ENCODE measurements around the gene MTA1.

Gene MTA1

GRCh38 chr14:105387530-105387922, 32.1 kb upstream of the MTA1 start:
- DNase-seq (ENCODE audit: low spot score): no peak

- DNase-seq (ENCODE audit: low spot score): peak; percentile 47
Measured at GRCh38 chr14:105388110-105388951, 31.3 kb upstream of the MTA1 start.

GRCh38 chr14:105388976-105389375, 30.7 kb upstream of the MTA1 start:
- DNase-seq (ENCODE audit: low spot score): no peak

DNA sequence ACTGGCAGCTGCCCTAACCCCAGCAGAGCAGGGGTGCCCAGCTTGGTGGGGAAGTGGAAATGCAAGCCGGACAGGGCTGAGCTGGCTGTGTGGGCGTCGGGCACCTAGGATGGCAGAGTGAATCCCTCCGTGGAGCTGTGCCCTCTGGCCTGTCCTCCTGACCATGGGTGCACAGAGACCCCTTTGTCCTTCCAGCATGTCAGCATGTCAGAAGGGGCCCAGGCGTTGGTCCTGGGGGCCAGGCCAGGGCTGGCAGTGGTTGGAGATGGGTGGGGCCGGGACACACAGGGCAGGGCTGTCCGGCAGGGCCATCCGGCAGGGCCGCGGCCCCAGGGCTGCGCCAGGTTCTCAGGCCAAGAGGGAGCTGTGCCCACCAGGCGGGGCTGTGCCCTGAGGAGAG, 30.1 kb upstream of the MTA1 start:
- DNase-seq (ENCODE audit: low spot score): peak; percentile 37

- DNase-seq (ENCODE audit: low spot score): peak; percentile 58
Measured at GRCh38 chr14:105389976-105390848, 29.4 kb upstream of the MTA1 start.

DNA sequence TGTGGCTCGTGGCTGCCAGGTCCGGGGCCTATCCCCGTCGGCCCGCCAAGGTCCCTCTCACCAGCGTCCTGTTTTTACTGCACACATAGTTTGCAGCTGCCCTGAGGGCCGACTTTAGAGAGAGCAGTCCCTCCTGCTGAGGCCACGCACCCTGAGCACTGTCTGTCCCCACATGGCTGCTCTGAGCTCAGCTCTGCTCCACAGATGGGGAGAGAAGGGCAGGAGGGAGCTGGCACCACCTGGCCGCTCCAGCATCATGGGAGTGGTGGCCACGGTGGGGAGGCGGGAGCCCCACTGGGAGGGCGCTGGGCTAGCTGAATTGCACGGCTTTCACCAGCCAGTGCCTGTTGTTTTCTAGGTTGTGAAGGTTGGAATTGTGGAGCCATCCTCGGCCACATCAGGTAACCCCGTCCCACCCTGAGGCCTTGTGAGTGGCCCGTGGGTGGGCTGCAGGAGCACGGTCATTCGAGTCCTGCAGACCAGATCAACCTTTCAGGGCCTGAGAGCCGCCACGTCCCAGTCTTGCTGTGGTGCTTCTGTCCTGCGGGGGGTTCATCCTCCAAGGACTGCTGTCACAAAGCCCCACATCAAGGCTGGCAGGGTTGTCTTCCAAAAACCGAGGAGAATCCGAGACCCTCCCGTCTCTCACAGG, 28.7 kb upstream of the MTA1 start:
- no peak for DNase-seq (ENCODE audit: low spot score)

- DNase-seq (ENCODE audit: low spot score): no peak
Measured at GRCh38 chr14:105391541-105391940, 28.1 kb upstream of the MTA1 start.

DNA sequence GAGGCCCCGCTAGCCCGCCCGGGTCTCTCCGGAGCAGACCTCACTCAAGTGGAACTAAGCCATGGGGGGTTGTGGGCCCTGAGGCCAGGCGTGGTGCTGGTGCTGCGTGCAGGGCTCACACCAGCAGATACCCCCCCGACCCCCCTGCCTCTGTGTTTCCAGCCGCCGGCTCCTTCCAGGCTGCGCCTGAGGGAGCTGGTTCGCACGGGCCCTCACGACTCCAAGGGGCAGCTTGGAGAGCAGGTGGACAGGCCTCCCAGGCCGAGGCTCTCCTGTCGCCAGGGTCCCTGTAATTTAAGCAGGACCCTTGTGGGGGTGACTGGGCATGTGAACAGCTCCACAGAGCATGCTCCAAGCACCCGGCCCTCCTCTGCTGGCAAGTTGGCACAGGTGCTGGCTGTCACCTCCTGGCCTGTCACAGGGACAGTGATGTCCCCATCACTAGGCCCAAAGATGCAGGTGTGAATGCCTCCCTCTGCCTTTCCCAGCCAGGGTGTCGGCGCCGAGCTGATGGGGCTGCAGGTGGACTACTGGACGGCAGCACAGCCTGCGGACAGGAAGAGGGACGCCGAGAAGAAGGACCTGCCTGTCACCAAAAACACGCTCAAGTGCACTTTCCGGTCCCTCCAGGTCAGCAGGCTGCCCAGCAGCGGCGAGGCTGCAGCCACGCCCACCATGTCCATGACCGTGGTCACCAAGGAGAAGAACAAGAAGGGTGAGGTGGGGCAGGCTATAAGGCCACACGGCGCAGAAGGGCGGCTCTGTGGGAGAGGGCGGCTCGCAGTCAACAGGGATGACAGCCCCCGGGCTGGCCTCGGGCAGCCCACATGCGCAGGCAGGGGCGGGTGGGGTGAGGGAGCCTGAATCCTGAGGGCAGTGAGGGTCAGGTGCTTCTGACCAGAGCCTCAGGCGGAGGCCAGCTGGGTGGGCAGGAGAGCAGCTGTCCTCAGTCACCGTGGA, 27.2 kb upstream of the MTA1 start:
- no peak for DNase-seq (ENCODE audit: low spot score)

DNA sequence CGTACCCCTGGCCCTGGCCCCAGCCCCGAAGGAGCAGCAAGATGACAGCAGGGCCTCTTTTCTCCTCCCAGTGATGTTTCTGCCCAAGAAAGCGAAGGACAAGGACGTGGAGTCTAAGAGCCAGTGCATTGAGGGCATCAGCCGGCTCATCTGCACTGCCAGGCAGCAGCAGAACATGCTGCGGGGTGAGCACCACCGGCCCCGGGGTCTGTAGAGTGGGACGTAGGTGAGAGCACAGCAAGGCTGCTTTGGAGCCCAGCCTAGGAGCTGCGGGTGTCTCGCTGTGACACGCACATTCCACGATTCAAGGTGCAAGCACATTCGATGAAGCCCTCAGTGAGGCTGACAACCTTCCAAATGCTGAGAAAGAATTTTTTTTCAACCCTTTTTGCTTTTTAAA, 26.5 kb upstream of the MTA1 start:
- no peak for DNase-seq (ENCODE audit: low spot score)

DNA sequence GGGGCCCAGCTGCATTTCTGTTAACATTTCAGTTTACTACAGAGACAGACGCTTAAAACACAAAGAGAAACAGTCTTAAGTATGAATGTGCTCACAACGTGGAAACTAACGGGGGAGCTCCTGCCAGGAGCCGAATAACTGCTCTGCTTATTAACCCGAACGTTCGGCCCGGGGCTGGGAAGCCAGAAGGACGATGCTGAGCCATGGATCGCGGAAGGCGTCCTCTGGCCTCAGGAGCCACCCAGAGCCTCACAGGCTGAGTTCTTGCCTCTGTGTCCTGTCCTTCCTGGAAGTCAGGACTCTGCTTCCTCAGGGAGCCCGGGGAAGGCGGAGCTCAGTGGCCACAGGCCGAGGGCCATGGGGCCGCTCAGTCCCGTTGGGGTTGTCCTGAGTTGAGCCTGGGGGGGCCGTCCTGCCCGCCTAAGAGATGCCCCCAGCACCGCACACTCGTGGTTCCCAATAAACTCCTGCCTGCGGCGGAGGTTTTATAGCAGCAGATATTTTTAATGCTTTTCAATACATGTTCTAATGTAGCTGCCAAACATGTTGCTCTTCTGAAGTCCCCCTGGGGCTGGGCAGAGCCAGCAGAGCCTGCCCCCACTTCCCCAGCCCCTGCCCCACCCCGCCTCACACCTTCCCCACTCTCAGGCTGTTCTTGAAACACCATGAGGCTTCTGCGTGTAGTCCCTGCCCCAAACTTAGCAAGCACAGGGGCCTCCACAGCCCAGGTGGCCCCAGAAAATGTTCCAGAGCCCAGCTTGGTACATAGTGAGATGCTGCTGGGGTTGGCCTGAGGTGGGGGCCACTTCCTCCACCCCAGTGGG, 24.7 kb upstream of the MTA1 start:
- no peak for DNase-seq (ENCODE audit: low spot score)

GRCh38 chr14:105395538-105395854, 24.1 kb upstream of the MTA1 start:
- DNase-seq (ENCODE audit: low spot score): no peak

- DNase-seq (ENCODE audit: low spot score): no peak
Measured at GRCh38 chr14:105397350-105397931, 22.2 kb upstream of the MTA1 start.

DNA sequence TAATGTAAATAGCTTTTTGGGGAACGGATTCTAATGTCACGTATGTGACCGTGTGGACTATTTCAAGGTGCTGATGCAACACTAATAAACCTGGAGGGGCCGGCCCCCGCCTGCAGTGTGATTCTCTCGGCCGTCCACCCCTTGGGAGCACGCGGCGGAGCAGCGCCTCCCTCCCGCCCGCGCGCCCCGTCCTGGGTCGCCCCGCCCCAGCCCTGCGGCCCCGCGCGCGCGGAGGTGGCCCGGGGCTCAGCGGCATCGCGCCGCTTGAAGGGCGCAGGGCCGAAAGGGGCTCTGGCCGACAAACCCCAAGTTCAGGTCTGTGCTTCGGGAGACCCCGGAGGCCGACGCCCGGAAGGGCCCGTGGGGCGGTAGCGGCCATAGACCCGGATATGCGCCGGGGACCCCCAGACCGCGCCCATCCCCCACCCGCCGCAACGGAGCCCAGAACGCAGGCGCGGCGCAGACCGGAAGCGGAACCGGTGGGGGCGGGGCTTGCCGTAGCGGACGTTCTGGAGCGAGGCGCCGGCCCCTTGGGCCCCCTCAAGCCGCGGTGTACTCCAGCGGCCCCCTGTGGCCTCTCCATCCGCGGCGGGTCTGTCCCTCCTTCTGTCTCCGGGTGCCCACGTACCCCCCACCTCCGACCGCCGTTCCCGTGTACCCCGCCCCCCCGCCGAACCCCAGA, 21.4 kb upstream of the MTA1 start, which contains the start of gene TEX22:
TSS of gene TEX22 (plus strand) at position 495 of the 682 bp plus-strand sequence. CDS start 803 bp downstream, outside the sequence.
- DNase-seq (ENCODE audit: low spot score): peak; percentile 78

GRCh38 chr14:105398726-105399465, 20.7 kb upstream of the MTA1 start:
- DNase-seq (ENCODE audit: low spot score): no peak

- DNase-seq (ENCODE audit: low spot score): no peak
Measured at GRCh38 chr14:105399466-105399775, 20.2 kb upstream of the MTA1 start.

DNA sequence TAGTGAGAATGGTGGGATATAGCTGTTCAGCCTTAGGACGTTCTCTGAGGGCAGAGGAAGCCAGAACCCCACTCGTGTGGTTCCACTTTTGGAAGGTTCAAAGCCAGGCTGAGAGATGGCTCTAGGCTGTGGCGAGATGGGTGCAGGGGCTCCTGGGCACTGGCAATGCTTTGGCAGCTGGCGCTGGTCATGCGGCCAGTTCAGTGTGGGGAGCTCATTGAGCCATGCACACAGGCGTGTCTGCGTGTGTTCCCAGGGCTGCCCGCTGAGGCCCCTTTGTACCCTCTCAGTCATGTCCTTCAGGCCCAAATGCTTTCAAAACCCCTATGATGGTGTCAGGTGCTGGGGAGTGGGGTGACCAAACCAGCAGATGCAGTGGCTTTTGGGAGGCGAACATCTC, 19.6 kb upstream of the MTA1 start:
- DNase-seq (ENCODE audit: low spot score): no peak

DNA sequence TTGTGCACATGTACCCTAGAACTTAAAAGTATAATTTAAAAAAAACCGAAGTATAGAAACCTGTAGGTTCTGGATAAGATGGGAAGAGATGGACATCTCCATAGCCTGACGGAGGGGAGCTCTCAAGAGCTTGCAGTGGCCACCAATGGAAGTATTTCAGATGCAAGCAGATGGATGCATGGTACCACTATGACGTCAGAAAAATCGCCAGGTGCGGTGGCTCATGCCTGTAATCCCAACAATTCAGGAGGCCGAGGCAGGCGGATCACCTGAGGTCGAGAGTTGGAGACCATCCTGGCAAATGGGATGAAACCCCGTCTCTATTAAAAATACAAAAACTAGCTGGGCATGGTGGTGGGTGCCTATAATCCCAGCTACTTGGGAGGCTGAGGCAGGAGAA, 17.9 kb upstream of the MTA1 start:
- no peak for DNase-seq (ENCODE audit: low spot score)

- DNase-seq (ENCODE audit: low spot score): no peak
Measured at GRCh38 chr14:105408592-105408991, 11.0 kb upstream of the MTA1 start.

GRCh38 chr14:105409364-105409763, 10.3 kb upstream of the MTA1 start:
- DNase-seq (ENCODE audit: low spot score): no peak
